ENCODE results near the gene RPL10.

DNA sequence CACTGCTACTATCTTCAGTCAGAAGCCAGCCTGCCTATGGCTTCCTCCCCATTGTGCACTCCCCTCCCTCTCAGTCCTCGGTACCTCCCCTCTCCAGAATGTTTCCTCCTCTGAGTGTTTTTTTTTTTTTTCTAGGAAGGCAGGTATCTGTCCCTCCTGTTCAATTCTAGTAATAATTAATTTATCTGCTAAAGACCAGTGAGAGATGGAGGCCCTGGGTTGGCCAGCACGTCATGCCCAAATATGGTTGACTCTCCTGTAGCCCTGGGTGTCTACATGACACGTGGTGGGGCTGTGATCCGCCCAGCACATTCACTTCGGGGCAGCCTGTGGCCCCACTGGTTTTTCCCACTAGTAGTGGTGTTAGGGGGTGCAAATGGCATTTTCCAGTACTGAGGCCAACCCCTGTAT lies 25.6 kb upstream of the RPL10 start:
- TF ChIP-seq CTCF (IDR thresholded peaks at IDR 0.05), result no peak
- no peak for TF ChIP-seq POLR2A (IDR thresholded peaks at IDR 0.05)

All from heart left ventricle (tissue), 13 donors.